Measurements from ENCODE around the gene GNA14. TPM values are rescaled to one million over a fixed set of nuclear protein-coding genes. Genes with fewer than 3 reads are reported as not detected.

The GNA14 gene
- total and polyA plus RNA-seq, 8 donors: 4.3 to 12.8 (median 10.1) TPM

DNA sequence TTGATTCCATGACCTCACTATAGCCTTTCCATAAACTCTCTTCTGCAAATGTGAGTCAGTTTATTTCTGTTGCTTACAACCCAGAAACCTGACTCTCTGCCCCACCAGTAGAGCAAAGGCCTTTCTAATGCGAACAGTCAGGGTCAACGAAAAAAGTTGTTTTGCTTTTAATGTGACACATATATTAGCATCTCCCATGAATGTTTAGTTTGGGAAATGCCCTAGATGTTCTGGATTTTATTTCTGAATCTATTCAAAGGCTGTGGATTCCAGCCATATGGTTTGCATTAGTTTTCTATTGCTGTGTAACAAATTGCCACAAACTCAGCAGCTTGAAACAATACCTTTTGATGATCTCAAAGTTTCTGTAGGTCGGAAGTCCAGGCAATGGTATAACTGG lies 193.5 kb downstream of the GNA14 start:
- H3K4me3 ChIP-seq: no peak overlapping the region
- no peak for ATAC-seq
- H3K27ac ChIP-seq: peak overlapping the region in 1 of 2 donors; percentile 57
- no peak for DNase-seq
- TF ChIP-seq, protein P1, sequence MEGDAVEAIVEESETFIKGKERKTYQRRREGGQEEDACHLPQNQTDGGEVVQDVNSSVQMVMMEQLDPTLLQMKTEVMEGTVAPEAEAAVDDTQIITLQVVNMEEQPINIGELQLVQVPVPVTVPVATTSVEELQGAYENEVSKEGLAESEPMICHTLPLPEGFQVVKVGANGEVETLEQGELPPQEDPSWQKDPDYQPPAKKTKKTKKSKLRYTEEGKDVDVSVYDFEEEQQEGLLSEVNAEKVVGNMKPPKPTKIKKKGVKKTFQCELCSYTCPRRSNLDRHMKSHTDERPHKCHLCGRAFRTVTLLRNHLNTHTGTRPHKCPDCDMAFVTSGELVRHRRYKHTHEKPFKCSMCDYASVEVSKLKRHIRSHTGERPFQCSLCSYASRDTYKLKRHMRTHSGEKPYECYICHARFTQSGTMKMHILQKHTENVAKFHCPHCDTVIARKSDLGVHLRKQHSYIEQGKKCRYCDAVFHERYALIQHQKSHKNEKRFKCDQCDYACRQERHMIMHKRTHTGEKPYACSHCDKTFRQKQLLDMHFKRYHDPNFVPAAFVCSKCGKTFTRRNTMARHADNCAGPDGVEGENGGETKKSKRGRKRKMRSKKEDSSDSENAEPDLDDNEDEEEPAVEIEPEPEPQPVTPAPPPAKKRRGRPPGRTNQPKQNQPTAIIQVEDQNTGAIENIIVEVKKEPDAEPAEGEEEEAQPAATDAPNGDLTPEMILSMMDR (IDR thresholded peaks at IDR 0.05): no peak
- H3K36me3 ChIP-seq: no peaks in the 10 kb centered on the region
- intact Hi-C loops (cut with DNase I): loop anchor here in 1 of 2 donors (10.0 kb wide), 1 partner anchor 300 kb away; no protein-coding TSS in a partner anchor
- H3K9me3 ChIP-seq: no peaks in the 10 kb centered on the region
- H3K4me1 ChIP-seq: peaks cover 10 to 22% of the 10 kb centered on the region in 2 donors
- H3K27me3 ChIP-seq: no peaks in the 10 kb centered on the region

DNA sequence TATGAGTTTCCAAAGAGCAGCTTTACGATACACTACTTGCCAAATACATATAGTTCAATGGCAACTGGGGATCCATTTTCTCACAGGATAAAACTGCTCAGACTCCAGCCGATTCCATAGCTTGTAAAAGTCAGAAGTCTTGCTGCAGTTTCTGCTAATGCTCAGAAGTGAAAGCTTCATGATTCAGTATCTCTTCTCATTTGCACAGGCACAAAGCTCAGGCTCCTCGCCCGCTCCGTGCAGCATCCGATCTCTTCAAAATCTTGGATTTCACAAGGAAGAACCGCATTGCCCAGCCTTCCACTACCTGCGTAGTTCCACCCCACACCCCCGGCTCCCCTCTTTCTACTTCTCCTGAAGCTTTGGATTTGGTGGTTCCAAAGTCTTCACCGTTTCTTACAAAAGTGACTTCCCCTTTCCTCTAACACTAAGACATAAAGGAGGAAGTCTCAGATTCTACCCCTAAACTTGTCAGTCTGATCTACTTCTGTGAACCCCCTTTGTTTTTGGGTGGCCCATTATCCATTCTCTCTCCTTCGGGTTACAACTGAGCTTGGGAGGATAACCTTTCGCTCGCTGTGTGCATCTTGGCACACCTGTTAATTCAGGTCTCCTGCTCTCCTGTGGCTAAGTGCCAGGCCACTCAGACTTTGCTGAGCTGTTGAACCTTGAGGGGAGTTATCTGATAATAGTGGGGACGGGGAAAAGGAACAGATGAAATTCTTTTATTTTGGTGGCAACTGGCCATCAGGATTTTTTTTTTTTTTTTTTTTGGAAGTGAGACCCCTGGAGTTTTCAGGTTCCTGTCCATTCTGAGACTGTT lies 194.1 kb downstream of the GNA14 start:
- peaks cover 10 to 22% of the 10 kb centered on the region in 2 donors for H3K4me1 ChIP-seq
- H3K9me3 ChIP-seq: no peaks in the 10 kb centered on the region
- ATAC-seq (no peak), DNase-seq (no peak)
- TF ChIP-seq, protein P1 (IDR thresholded peaks at IDR 0.05): no peak
- H3K27ac ChIP-seq: peak overlapping the region in 1 of 2 donors; percentile 57
- intact Hi-C loops (cut with DNase I): loop anchor here in 1 of 2 donors (10.0 kb wide), 1 partner anchor 301 kb away; no protein-coding TSS in a partner anchor
- H3K36me3 ChIP-seq: no peaks in the 10 kb centered on the region
- H3K27me3 ChIP-seq: no peaks in the 10 kb centered on the region
- H3K4me3 ChIP-seq: peak overlapping the region in 1 of 2 donors; percentile 6

DNA sequence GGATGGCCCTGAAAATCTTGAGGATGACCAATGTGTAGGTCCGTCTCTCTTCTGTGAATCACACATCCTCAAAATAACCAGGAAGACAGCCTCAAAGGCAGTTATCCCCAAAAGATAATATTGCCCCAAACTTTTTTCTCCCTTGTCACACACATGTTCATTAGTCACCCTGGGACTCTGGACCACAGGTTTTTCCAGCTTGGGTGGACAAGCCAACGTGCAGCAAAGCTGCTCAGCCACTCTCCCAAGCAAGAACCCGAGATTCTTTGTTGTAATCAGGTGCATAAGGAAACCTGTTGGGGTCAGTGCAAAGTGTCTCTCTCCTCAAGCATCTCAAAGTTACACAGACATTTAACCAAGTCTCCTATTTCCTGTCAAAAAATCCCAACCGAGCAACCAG lies 196.6 kb downstream of the GNA14 start:
- Histone ChIP-seq H3K9me3 (no peaks in the 10 kb centered on the region), H3K36me3 (no peaks in the 10 kb centered on the region), H3K4me3 (no peak overlapping the region), H3K27ac (no peak overlapping the region), H3K4me1 (peaks cover 0 to 6% of the 10 kb centered on the region in 2 donors), H3K27me3 (no peaks in the 10 kb centered on the region)
- ATAC-seq: no peak
- TF ChIP-seq, protein P1 (IDR thresholded peaks at IDR 0.05): no peak
- intact Hi-C loops (cut with DNase I): loop anchor here in 1 of 2 donors (10.0 kb wide), 1 partner anchor 303 kb away; no protein-coding TSS in a partner anchor
- no peak for DNase-seq

DNA sequence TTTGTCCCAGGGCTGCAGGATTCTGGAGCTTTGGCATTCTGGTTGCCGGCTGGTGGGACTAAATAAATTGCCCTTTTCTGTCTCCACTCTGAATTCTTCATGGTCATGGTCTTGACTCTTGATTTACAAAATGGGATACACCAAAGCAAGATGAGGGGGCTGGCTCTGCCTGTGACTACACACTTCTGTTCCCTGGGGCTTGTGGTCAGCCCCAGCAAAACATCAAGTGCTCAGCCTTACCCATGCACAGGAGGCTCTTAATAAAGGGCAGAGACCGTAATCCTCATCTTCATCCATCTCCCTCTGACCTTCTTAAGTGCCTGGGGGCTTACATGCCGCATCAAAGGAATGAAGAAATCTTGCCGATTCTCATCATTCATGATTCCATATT lies 198.0 kb downstream of the GNA14 start:
- Histone ChIP-seq H3K27me3 (no peaks in the 10 kb centered on the region), H3K4me3 (no peak overlapping the region), H3K4me1 (peaks cover 0 to 6% of the 10 kb centered on the region in 2 donors), H3K27ac (no peak overlapping the region), H3K9me3 (no peaks in the 10 kb centered on the region), H3K36me3 (no peaks in the 10 kb centered on the region)
- ATAC-seq (no peak), DNase-seq (no peak)
- intact Hi-C loops (cut with DNase I): loop anchor here in 1 of 2 donors (10.0 kb wide), 1 partner anchor 305 kb away; no protein-coding TSS in a partner anchor
- TF ChIP-seq, protein P1 (IDR thresholded peaks at IDR 0.05): no peak
